KMS-11 (cell line): ENCODE data around the gene GABRB3.

ENCODE experiments used
- H2AFZ ChIP-seq: fragments of 200-600 bp; sonication (generic); 2 replicates; pipeline ENCODE4 v1.6.1; 2016; ENCODE audit warnings: antibody characterized with exemption, mixed run types, low read depth
- H3K27ac ChIP-seq: fragments of 200-600 bp; sonication (generic); 2 replicates; pipeline ENCODE4 v1.6.1; 2016; ENCODE audit warnings: mild to moderate bottlenecking, mixed run types
- H3K27me3 ChIP-seq: fragments of 200-600 bp; sonication (generic); 2 replicates; pipeline ENCODE4 v1.6.1; 2017; ENCODE audit warnings: mild to moderate bottlenecking, low read depth, mixed run types, moderate library complexity; ENCODE audit not compliant: insufficient read depth
- H3K36me3 ChIP-seq: fragments of 200-600 bp; sonication (generic); 2 replicates; pipeline ENCODE4 v1.6.1; 2017; ENCODE audit warnings: mild to moderate bottlenecking, mixed run types; ENCODE audit not compliant: insufficient read depth
- H3K4me1 ChIP-seq: fragments of 200-600 bp; sonication (generic); 2 replicates; pipeline ENCODE4 v1.6.1; 2016; ENCODE audit warnings: mild to moderate bottlenecking, low read depth, mixed run types; ENCODE audit not compliant: poor library complexity, severe bottlenecking
- H3K4me2 ChIP-seq: fragments of 200-600 bp; sonication (generic); 2 replicates; pipeline ENCODE4 v1.7.0; 2016; ENCODE audit warnings: mild to moderate bottlenecking, mixed run types
- H3K4me3 ChIP-seq: fragments of 200-600 bp; sonication (generic); IDR thresholded peaks from 2 replicates; pipeline ENCODE4 v1.6.1; 2017; ENCODE audit warnings: low read depth, low read length, mixed read lengths; ENCODE audit not compliant: insufficient read depth
- H3K79me2 ChIP-seq: fragments of 200-600 bp; sonication (generic); 2 replicates; pipeline ENCODE4 v1.6.1; 2016; ENCODE audit warnings: low read depth, mixed run types; ENCODE audit not compliant: insufficient read depth
- H3K9ac ChIP-seq: fragments of 200-600 bp; sonication (generic); 2 replicates; pipeline ENCODE4 v1.6.1; 2016; ENCODE audit warnings: mild to moderate bottlenecking, mixed run types
- H4K20me1 ChIP-seq: fragments of 200-600 bp; sonication (generic); 2 replicates; pipeline ENCODE4 v1.6.1; 2016; ENCODE audit warnings: mild to moderate bottlenecking, mixed run types; ENCODE audit not compliant: insufficient read depth
- CTCF ChIP-seq: fragments of 200-600 bp; sonication (generic); conservative IDR thresholded peaks from 2 replicates; pipeline ENCODE4 v1.6.1; 2017; ENCODE audit warnings: low read depth, mild to moderate bottlenecking, antibody characterized with exemption, low read length, moderate library complexity, mixed read lengths

The GABRB3 gene

GRCh38 chr15:26661107-26661506, 111.8 kb downstream of the GABRB3 start:
- Histone ChIP-seq H3K36me3 (no peaks in the 10 kb centered on the region), H3K27me3 (no peaks in the 10 kb centered on the region), H3K79me2 (no peaks in the 10 kb centered on the region), H3K4me3 (no peak overlapping the region), H3K4me2 (no peak overlapping the region), H3K27ac (no peak overlapping the region), H3K9ac (no peak overlapping the region), H3K4me1 (no peaks in the 10 kb centered on the region), H4K20me1 (no peaks in the 10 kb centered on the region), H2AFZ (no peak overlapping the region)
- no peak for TF ChIP-seq CTCF

- H2AFZ ChIP-seq = no peak overlapping the region
- H3K79me2 ChIP-seq = no peaks in the 10 kb centered on the region
- no peak overlapping the region for H3K9ac ChIP-seq
- no peaks in the 10 kb centered on the region for H4K20me1 ChIP-seq
- no peak overlapping the region for H3K4me3 ChIP-seq
- no peak overlapping the region for H3K4me2 ChIP-seq
- H3K27me3 ChIP-seq = no peaks in the 10 kb centered on the region
- no peaks in the 10 kb centered on the region for H3K4me1 ChIP-seq
- TF ChIP-seq CTCF = no peak
- H3K36me3 ChIP-seq = no peaks in the 10 kb centered on the region
- no peak overlapping the region for H3K27ac ChIP-seq
These were observed 112.6 kb downstream of the GABRB3 start for GRCh38 chr15:26660241-26660640.

DNA sequence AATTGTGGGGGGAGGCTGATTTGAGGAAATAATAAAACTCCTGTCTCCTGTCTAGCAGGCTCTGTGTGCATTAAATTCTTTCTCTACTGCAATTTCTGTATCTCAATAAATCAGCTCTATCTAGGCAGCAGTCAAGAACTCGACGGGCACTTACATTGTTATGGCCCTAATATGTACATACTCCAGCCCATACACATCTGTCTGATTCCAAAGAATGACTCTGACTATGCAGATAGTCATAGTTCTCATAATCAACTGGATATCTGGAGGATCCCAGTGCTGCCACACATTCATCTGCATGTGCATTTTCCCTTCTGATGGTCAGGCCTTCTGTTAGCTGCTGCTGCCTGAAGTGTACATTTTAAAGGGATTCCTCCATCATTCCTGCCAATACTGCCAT, 114.6 kb downstream of the GABRB3 start:
- Histone ChIP-seq H3K36me3 (no peaks in the 10 kb centered on the region), H3K27me3 (no peaks in the 10 kb centered on the region), H3K27ac (no peak overlapping the region), H3K4me3 (no peak overlapping the region), H4K20me1 (no peaks in the 10 kb centered on the region), H3K4me2 (no peak overlapping the region), H3K79me2 (no peaks in the 10 kb centered on the region), H3K4me1 (no peaks in the 10 kb centered on the region), H3K9ac (no peak overlapping the region), H2AFZ (no peak overlapping the region)
- TF ChIP-seq CTCF = no peak

GRCh38 chr15:26656080-26656479, 116.8 kb downstream of the GABRB3 start:
- Histone ChIP-seq H3K4me2 (no peak overlapping the region), H3K27ac (no peak overlapping the region), H3K36me3 (no peaks in the 10 kb centered on the region), H3K79me2 (no peaks in the 10 kb centered on the region), H3K4me1 (no peaks in the 10 kb centered on the region), H2AFZ (no peak overlapping the region), H4K20me1 (no peaks in the 10 kb centered on the region), H3K9ac (no peak overlapping the region), H3K27me3 (no peaks in the 10 kb centered on the region), H3K4me3 (no peak overlapping the region)
- no peak for TF ChIP-seq CTCF

GRCh38 chr15:26651909-26652308, 121.0 kb downstream of the GABRB3 start:
- no peaks in the 10 kb centered on the region for H3K4me1 ChIP-seq
- no peak overlapping the region for H3K27ac ChIP-seq
- no peaks in the 10 kb centered on the region for H3K79me2 ChIP-seq

More at GRCh38 chr15:26651909-26652308, 121.0 kb downstream of the GABRB3 start:
- Histone ChIP-seq H3K9ac (no peak overlapping the region), H2AFZ (no peak overlapping the region), H4K20me1 (no peaks in the 10 kb centered on the region), H3K4me2 (no peak overlapping the region), H3K4me3 (no peak overlapping the region), H3K36me3 (no peaks in the 10 kb centered on the region), H3K27me3 (no peaks in the 10 kb centered on the region)
- TF ChIP-seq CTCF = no peak
